Fibroblast of skin of scalp (primary cell): Measurements from ENCODE around the gene ABCA3. TPM values are rescaled to one million over a fixed set of nuclear protein-coding genes. Genes with fewer than 3 reads are reported as not detected.
"Not testable (repeated sequence)": the region's sequence is repeated elsewhere in the genome, so short reads cannot be mapped to it uniquely, and the experiment has no call there.

ENCODE experiments used
- DNase-seq: peaks from one replicate; pipeline ENCODE4 v3.0.0-alpha.2; 2013
- polyA plus RNA-seq, 2 experiments: library from polyadenylated mRNA; unstranded; fragments of 120-200 nt; gene quantifications; one replicate each; pipeline ENCODE4 v1.2.1, GENCODE V29; 2013; ENCODE audit not compliant: insufficient read length in 2 of 2

Gene ABCA3
- 0.85 TPM for polyA plus RNA-seq (2013, experiment 1 of 2; ENCODE audit: insufficient read length)
- 1.3 TPM for polyA plus RNA-seq (2013, experiment 2 of 2; ENCODE audit: insufficient read length)

GRCh38 chr16:2340564-2341455 lies at the start of gene ABCA3:
Gene ABCA3 (minus strand): TSS chr16:2340728. CDS start chr16:2326466, 14,262 bp downstream.
- peak; percentile 89 for DNase-seq

DNA sequence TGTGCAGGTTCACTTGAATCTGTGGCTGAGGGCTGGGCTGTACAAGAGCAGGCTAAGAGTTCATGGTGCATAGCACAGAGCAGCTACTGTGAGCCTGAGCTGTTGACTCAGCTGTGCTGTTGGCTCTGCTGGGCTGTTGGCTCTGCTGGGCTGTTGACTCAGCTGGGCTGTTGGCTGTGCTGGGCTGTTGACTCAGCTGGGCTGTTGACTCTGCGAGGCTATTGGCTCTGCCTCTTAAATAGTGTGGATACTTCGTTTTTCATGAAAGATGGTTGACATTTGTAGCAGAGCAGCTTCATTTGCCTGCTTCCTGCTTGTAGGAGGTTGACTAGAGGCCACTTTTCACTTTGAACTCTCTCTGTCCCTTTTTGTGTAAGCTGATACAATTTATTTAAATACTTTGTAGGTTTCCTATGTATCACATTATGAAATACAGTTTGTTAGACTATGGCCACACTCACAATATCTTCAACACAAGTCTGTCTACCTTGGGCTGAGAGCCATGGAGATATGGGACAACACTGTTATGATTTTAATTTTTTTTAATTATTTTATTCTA lies 48.4 kb upstream of the ABCA3 start:
- DNase-seq, result peak; percentile 42

DNA sequence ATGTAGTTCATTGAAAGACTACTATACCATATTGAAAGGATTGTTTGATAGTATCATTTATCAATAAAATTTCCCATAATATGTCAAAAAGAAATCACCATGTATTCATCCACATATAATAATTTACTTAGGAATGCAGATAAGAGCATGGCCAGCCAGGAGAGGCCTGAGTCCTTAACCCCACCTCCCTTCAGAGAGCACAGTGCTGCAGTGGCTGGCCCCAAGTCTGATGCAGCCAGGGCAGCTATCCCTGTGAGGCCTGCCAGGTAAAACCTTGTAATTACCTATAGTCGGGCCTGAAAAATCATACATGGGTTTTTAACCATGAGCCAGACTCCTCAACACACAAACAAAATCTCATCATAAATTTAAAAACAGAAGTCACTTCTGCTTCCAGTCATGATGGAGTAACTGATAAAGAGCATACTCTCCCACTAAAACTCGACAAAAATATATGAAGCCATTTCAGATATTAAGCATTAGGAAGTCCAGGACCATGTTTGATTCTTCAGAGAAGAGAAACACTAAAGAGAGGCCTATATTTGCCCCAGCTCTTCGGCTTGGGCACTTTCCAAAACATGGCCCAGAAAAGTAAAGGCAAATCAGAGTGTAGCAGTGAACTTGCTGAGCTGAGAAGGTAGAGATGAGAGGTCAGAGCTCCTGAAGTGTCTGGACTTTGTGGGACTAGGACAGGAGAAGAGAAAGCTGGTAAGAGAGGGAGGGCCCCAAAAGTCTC lies 47.8 kb upstream of the ABCA3 start:
- no peak for DNase-seq

- DNase-seq, result no peak
Observed at GRCh38 chr16:2386990-2387389, 46.5 kb upstream of the ABCA3 start.

DNA sequence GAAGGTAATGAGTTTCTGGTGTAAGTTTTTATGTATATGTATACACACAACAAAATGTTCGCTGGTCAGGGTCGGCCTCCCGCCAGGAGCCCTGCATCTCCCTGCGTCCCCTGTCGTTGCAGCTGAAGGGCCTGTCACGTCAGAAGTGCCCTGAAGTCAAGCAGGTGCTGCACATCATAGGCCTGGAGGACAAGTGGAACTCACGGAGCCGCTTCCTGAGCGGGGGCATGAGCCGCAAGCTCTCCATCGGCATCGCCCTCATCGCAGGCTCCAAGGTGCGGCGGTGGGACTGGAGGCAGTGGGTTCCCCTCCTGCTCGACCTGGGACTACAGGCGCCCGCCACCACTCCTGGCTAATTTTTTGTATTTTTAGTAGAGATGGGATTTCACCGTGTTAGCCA lies 45.5 kb upstream of the ABCA3 start:
- not testable (repeated sequence) for DNase-seq

GRCh38 chr16:2385190-2385836 lies 44.8 kb upstream of the ABCA3 start:
- DNase-seq, result no peak

- DNase-seq, result no peak
Observed at GRCh38 chr16:2384426-2384825, 43.9 kb upstream of the ABCA3 start.

- no peak for DNase-seq
Observed at GRCh38 chr16:2383501-2383900, 43.0 kb upstream of the ABCA3 start.

- DNase-seq, result no peak
Observed at GRCh38 chr16:2374644-2375043, 34.1 kb upstream of the ABCA3 start.

GRCh38 chr16:2373176-2373575 lies 32.6 kb upstream of the ABCA3 start:
- DNase-seq, result no peak

- peak; percentile 23 for DNase-seq
Observed at GRCh38 chr16:2372684-2373083, 32.2 kb upstream of the ABCA3 start.

- DNase-seq, result peak; percentile 25
Observed at GRCh38 chr16:2371421-2371820, 30.9 kb upstream of the ABCA3 start.

DNA sequence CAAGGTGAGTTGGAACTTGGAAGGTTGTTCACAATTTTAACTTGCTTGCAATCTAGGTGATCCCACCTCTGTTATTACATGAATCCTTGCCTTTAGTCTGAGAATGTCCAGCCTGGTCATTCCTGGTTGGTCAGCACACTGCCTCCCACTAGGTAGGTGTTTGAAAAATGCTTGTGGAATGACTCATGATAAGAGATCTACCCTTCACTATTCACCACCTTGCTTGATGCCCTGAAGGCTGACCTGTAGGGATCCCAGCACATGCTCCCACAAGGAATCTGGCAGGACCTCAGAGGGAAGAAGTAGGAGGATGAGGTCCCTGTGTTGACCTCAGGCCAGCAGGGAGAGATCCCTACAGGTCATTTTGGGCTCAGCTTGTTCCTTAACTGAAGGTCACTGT lies 30.2 kb upstream of the ABCA3 start:
- no peak for DNase-seq

- DNase-seq, result no peak
Observed at GRCh38 chr16:2366660-2367309, 26.3 kb upstream of the ABCA3 start.

GRCh38 chr16:2365397-2366294 lies 25.1 kb upstream of the ABCA3 start:
- peak; percentile 68 for DNase-seq

DNA sequence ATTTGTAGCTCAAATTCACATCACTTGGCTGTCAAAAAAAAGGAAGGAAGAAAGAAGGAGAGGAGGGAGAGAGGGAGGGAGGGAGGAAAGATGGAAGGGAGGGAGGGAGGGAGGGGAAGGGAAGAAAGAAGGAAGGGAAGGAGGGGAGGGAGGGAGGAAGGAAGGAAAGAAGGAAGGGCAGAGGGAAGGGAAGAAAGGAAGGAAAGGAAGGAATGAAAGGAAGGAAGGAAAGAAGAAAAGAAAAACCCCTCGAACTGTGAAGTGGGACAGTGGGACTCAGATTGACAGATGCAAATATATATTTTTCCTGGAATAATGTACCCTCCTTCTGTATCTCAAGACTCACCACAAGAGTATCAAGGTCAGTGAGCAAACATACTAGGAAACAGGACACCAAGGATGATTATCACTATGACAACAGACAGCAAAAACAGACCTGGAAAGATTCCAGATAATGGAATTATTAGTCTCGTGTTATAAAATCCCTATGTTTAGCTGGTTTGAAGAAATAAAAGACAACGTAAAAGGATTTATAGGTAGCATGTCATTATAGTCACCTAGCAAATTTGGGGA lies 24.2 kb upstream of the ABCA3 start:
- no peak for DNase-seq

DNA sequence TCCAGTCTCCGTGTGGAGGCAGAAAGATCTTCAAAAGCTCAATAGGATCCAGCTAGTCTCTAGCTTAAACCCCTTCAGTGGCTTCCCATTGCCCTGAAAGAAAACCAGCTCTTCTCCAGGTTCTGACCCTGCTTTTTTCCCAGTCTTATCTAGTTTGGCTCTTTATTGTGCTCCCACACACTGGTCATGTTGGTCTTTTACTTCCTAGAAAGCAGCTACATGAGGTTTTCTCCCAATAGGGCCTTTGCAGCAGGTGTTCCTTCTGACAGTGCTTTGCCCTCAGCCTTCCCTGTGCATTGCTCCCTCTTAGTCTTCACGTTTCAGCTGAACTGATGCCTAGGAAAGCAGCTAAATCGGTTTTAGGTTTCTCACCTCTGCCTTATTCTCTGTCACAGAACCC lies 21.7 kb upstream of the ABCA3 start:
- DNase-seq, result no peak

GRCh38 chr16:2361129-2361528 lies 20.6 kb upstream of the ABCA3 start:
- DNase-seq, result no peak

GRCh38 chr16:2359919-2360318 lies 19.4 kb upstream of the ABCA3 start:
- no peak for DNase-seq

DNA sequence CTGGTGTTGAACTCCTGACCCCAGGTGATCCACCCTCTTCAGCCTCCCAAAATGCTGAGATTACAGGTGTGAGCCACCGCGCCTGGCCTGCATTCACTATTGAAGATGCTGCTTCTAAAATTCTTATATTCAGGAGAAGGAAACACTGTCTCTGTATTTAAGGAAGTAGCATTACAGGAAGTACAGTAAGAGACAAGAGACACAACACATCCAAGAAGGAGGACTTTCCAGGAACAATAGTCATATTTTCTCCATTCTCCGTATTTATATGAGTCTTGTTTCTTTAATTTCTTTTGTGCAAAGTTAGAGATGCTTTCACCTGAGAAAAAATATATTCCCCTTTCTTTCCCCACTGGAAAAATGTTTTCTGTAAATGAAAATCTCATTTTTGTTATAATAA lies 18.3 kb upstream of the ABCA3 start:
- DNase-seq, result no peak

- no peak for DNase-seq
Observed at GRCh38 chr16:2357331-2357730, 16.8 kb upstream of the ABCA3 start.
